ENCODE measurements around the gene WWOX. TPM values are rescaled to one million over a fixed set of nuclear protein-coding genes. Genes with fewer than 3 reads are reported as not detected.

Gene WWOX
- total RNA-seq, 5 donors from 2014 or later (not counting 1 experiment from before 2014, with no cell fraction given): 21.2 to 26.0 (median 22.6) TPM

GRCh38 chr16:78523212-78523985, 423.9 kb downstream of the WWOX start:
- Mint-ChIP-seq H3K4me1 (no peaks in the 10 kb centered on the region), H3K27me3 (no peaks in the 10 kb centered on the region), H3K36me3 (no peaks in the 10 kb centered on the region), H3K9me3 (peaks cover 0 to 2% (median 0%) of the 10 kb centered on the region in 3 donors), H3K4me3 (no peak overlapping the region), H3K27ac (no peak overlapping the region)
- H3K27ac ChIP-seq (ENCODE audit: low read length): no peak overlapping the region
- POLR2A ChIA-PET: interaction anchor here in 1 of 2 donors (0.7 kb wide), 1 partner anchor 1140 kb away, joined by 3 read pairs; no protein-coding TSS in a partner anchor
- no peak for ATAC-seq (replicated peaks in 1 of 4)
- H3K9me3 ChIP-seq: no peaks in the 10 kb centered on the region
- WGBS (ENCODE audit: insufficient coverage): 66% methylated on average over 3 of the region's 9 CpGs
- no peak for DNase-seq
- CTCF ChIA-PET: interaction anchor here in 1 of 2 donors (1.0 kb wide), 1 partner anchor 19 kb away, joined by 3 read pairs; no protein-coding TSS in a partner anchor
- H3K27me3 ChIP-seq (replicated peaks in 1 of 2; ENCODE audit: control insufficient read depth in 2 of 2, extremely low read depth in 1 of 2, insufficient read depth in 2 of 2, low read length in 1 of 2): no peaks in the 10 kb centered on the region
- H3K36me3 ChIP-seq (ENCODE audit: control insufficient read depth in 2 of 2, extremely low read depth in 1 of 2, insufficient read depth in 1 of 2, low read length in 1 of 2): no peaks in the 10 kb centered on the region
- H3K4me3 ChIP-seq (ENCODE audit: control insufficient read depth in 1 of 2, extremely low read depth in 1 of 2, low read length in 1 of 2): no peak overlapping the region
- no peaks in the 10 kb centered on the region for H3K4me1 ChIP-seq (ENCODE audit: control insufficient read depth in 1 of 2, extremely low read depth in 1 of 2, insufficient read depth in 2 of 2, low read length in 2 of 2)

DNA sequence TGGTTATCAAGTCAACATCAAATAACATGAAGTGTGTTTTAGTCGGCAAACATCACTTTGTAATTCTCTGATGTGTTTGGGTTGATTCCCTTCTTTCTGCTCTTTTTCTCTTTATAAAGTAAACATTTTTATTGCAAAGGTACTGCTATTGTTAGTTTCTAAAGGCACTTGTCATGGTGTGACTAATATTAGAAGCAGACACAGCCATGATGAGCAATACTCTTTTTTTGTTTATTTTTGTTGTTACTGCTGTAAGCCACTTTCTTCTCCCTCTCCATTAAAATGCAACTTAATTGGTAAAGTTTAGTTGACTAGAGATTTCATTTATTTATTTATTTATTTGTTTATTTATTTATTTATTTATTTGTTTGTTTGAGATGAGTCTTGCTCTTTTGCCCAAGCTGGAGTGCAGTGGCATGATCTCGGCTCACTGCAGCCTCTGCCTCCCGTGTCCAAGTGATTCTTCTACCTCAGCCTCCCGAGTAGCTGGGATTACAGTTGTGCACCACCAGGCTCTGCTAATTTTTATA, 424.7 kb downstream of the WWOX start:
- DNase-seq (no peak), ATAC-seq (replicated peaks in 1 of 4) (no peak)
- H3K4me3 ChIP-seq (ENCODE audit: control insufficient read depth in 1 of 2, extremely low read depth in 1 of 2, low read length in 1 of 2): no peak overlapping the region
- no peaks in the 10 kb centered on the region for H3K9me3 ChIP-seq
- Mint-ChIP-seq H3K9me3 (peaks cover 0 to 2% (median 0%) of the 10 kb centered on the region in 3 donors), H3K4me1 (no peaks in the 10 kb centered on the region), H3K36me3 (no peaks in the 10 kb centered on the region), H3K27me3 (no peaks in the 10 kb centered on the region), H3K4me3 (no peak overlapping the region), H3K27ac (no peak overlapping the region)
- H3K4me1 ChIP-seq (ENCODE audit: control insufficient read depth in 1 of 2, extremely low read depth in 1 of 2, insufficient read depth in 2 of 2, low read length in 2 of 2): no peaks in the 10 kb centered on the region
- ChIA-PET POLR2A (interaction anchor here in 1 of 2 donors (0.7 to 0.8 kb wide), 2 partner anchors 1140 to 1546 kb away, joined by 3 to 4 read pairs; no protein-coding TSS in a partner anchor), CTCF (no interaction called here)
- 100% methylated on average over 2 of the region's 4 CpGs for WGBS (ENCODE audit: insufficient coverage)
- H3K27me3 ChIP-seq (replicated peaks in 1 of 2; ENCODE audit: control insufficient read depth in 2 of 2, extremely low read depth in 1 of 2, insufficient read depth in 2 of 2, low read length in 1 of 2): no peaks in the 10 kb centered on the region
- H3K27ac ChIP-seq (ENCODE audit: low read length): no peak overlapping the region
- H3K36me3 ChIP-seq (ENCODE audit: control insufficient read depth in 2 of 2, extremely low read depth in 1 of 2, insufficient read depth in 1 of 2, low read length in 1 of 2): no peaks in the 10 kb centered on the region

- no peaks in the 10 kb centered on the region for H3K4me1 Mint-ChIP-seq
- WGBS (ENCODE audit: insufficient coverage): 100% methylated on average over 1 of the region's 5 CpGs
These were observed 428.8 kb downstream of the WWOX start for GRCh38 chr16:78528265-78528664.

DNA sequence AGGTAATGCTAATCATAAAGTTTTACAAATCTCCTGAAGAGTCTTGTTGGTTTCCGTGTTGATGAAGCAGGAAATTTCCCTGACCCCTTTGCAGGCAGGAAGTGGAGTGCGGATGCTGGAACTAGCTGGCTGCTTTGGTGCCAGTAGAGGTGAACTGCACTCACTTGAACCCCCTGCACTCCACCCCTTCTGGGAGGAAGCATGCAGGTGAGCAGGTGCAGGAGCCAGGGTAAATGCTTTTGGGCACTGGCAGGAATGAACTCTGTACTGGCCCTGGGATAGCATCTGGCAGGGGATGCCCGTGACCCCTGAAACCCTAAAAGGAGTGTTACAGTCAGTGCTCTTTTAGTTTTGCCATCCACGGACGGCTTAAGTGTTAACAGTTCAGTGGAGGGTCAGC, 430.4 kb downstream of the WWOX start:
- ATAC-seq (replicated peaks in 1 of 4) (no peak), DNase-seq (no peak)
- H3K9me3 ChIP-seq: no peaks in the 10 kb centered on the region
- ChIA-PET POLR2A (no interaction called here), CTCF (no interaction called here)
- no peak overlapping the region for H3K27ac Mint-ChIP-seq
- no peaks in the 10 kb centered on the region for H3K4me1 Mint-ChIP-seq
- H3K4me3 Mint-ChIP-seq: no peak overlapping the region
- no peaks in the 10 kb centered on the region for H3K4me1 ChIP-seq (ENCODE audit: control insufficient read depth in 1 of 2, extremely low read depth in 1 of 2, insufficient read depth in 2 of 2, low read length in 2 of 2)
- peaks cover 2% of the 10 kb centered on the region for H3K36me3 Mint-ChIP-seq
- H3K27ac ChIP-seq (ENCODE audit: low read length): no peak overlapping the region
- no peaks in the 10 kb centered on the region for H3K27me3 Mint-ChIP-seq
- WGBS (ENCODE audit: insufficient coverage): 75% methylated on average over 4 of the region's 5 CpGs
- H3K4me3 ChIP-seq (ENCODE audit: control insufficient read depth in 1 of 2, extremely low read depth in 1 of 2, low read length in 1 of 2): no peak overlapping the region
- peaks cover 0 to 2% of the 10 kb centered on the region in 2 experiments for H3K27me3 ChIP-seq (replicated peaks in 1 of 2; ENCODE audit: control insufficient read depth in 2 of 2, extremely low read depth in 1 of 2, insufficient read depth in 2 of 2, low read length in 1 of 2)
- no peaks in the 10 kb centered on the region for H3K36me3 ChIP-seq (ENCODE audit: control insufficient read depth in 2 of 2, extremely low read depth in 1 of 2, insufficient read depth in 1 of 2, low read length in 1 of 2)
- H3K9me3 Mint-ChIP-seq: peaks cover 0 to 2% (median 0%) of the 10 kb centered on the region in 3 donors

More at GRCh38 chr16:78528265-78528664, 428.8 kb downstream of the WWOX start:
- Mint-ChIP-seq H3K27ac (no peak overlapping the region), H3K27me3 (no peaks in the 10 kb centered on the region), H3K36me3 (no peaks in the 10 kb centered on the region), H3K9me3 (peaks cover 0 to 2% (median 0%) of the 10 kb centered on the region in 3 donors), H3K4me3 (no peak overlapping the region)
- Histone ChIP-seq H3K36me3 (ENCODE audit: control insufficient read depth in 2 of 2, extremely low read depth in 1 of 2, insufficient read depth in 1 of 2, low read length in 1 of 2) (no peaks in the 10 kb centered on the region), H3K27me3 (replicated peaks in 1 of 2; ENCODE audit: control insufficient read depth in 2 of 2, extremely low read depth in 1 of 2, insufficient read depth in 2 of 2, low read length in 1 of 2) (peaks cover 0 to 2% of the 10 kb centered on the region in 2 experiments), H3K9me3 (no peaks in the 10 kb centered on the region), H3K4me3 (ENCODE audit: control insufficient read depth in 1 of 2, extremely low read depth in 1 of 2, low read length in 1 of 2) (no peak overlapping the region), H3K4me1 (ENCODE audit: control insufficient read depth in 1 of 2, extremely low read depth in 1 of 2, insufficient read depth in 2 of 2, low read length in 2 of 2) (no peaks in the 10 kb centered on the region), H3K27ac (ENCODE audit: low read length) (no peak overlapping the region)
- no peak for ATAC-seq (replicated peaks in 1 of 4)
- POLR2A ChIA-PET: no interaction called here
- CTCF ChIA-PET: no interaction called here
- no peak for DNase-seq

GRCh38 chr16:78530283-78530682, 430.8 kb downstream of the WWOX start:
- Histone ChIP-seq H3K27me3 (replicated peaks in 1 of 2; ENCODE audit: control insufficient read depth in 2 of 2, extremely low read depth in 1 of 2, insufficient read depth in 2 of 2, low read length in 1 of 2) (peaks cover 0 to 2% of the 10 kb centered on the region in 2 experiments), H3K27ac (ENCODE audit: low read length) (no peak overlapping the region), H3K9me3 (no peaks in the 10 kb centered on the region), H3K36me3 (ENCODE audit: control insufficient read depth in 2 of 2, extremely low read depth in 1 of 2, insufficient read depth in 1 of 2, low read length in 1 of 2) (no peaks in the 10 kb centered on the region), H3K4me3 (ENCODE audit: control insufficient read depth in 1 of 2, extremely low read depth in 1 of 2, low read length in 1 of 2) (no peak overlapping the region), H3K4me1 (ENCODE audit: control insufficient read depth in 1 of 2, extremely low read depth in 1 of 2, insufficient read depth in 2 of 2, low read length in 2 of 2) (no peaks in the 10 kb centered on the region)
- ChIA-PET POLR2A (no interaction called here), CTCF (no interaction called here)
- Mint-ChIP-seq H3K4me3 (no peak overlapping the region), H3K36me3 (peaks cover 2% of the 10 kb centered on the region), H3K4me1 (no peaks in the 10 kb centered on the region), H3K9me3 (peaks cover 0 to 2% (median 0%) of the 10 kb centered on the region in 3 donors), H3K27me3 (no peaks in the 10 kb centered on the region), H3K27ac (no peak overlapping the region)
- WGBS (ENCODE audit: insufficient coverage): no CpG with 5 or more reads among the region's 4 CpGs
- no peak for DNase-seq
- ATAC-seq (replicated peaks in 1 of 4): no peak

DNA sequence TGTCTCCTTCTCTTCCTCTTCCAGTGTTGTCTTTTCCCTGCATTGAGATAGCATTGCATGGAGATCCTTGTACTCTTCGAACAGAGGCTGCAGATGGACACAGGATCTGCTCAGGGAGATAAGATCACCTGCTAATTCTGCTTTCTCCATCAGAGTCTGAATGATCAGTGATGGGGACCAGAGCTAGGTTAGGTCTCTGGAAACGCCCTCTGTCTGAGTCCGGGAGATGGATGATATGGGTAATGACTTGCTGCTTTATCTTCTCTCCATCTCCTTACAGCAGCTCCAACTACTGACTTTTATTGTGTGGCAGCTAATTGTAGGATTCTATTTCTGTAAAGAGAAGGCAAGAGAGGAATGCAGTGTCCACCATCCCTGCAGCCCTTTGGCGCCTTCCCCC, 435.6 kb downstream of the WWOX start:
- H3K27ac ChIP-seq (ENCODE audit: low read length): no peak overlapping the region
- no CpG with 5 or more reads among the region's 4 CpGs for WGBS (ENCODE audit: insufficient coverage)
- peaks cover 11% of the 10 kb centered on the region for H3K36me3 Mint-ChIP-seq
- no peaks in the 10 kb centered on the region for H3K36me3 ChIP-seq (ENCODE audit: control insufficient read depth in 2 of 2, extremely low read depth in 1 of 2, insufficient read depth in 1 of 2, low read length in 1 of 2)
- H3K4me3 Mint-ChIP-seq: no peak overlapping the region
- no peak overlapping the region for H3K27ac Mint-ChIP-seq
- no peaks in the 10 kb centered on the region for H3K27me3 Mint-ChIP-seq
- no peak overlapping the region for H3K4me3 ChIP-seq (ENCODE audit: control insufficient read depth in 1 of 2, extremely low read depth in 1 of 2, low read length in 1 of 2)
- H3K4me1 Mint-ChIP-seq: no peaks in the 10 kb centered on the region
- POLR2A ChIA-PET: no interaction called here
- no peaks in the 10 kb centered on the region for H3K4me1 ChIP-seq (ENCODE audit: control insufficient read depth in 1 of 2, extremely low read depth in 1 of 2, insufficient read depth in 2 of 2, low read length in 2 of 2)
- CTCF ChIA-PET: no interaction called here
- ATAC-seq (replicated peaks in 1 of 4) (no peak), DNase-seq (no peak)
- no peaks in the 10 kb centered on the region for H3K9me3 Mint-ChIP-seq
- H3K27me3 ChIP-seq (replicated peaks in 1 of 2; ENCODE audit: control insufficient read depth in 2 of 2, extremely low read depth in 1 of 2, insufficient read depth in 2 of 2, low read length in 1 of 2): peaks cover 0 to 2% of the 10 kb centered on the region in 2 experiments
- no peaks in the 10 kb centered on the region for H3K9me3 ChIP-seq
